BLaER1 treated with 17β-estradiol and CSF1 and Interleukin-3, amounts not matched to agents 10 nM and 100 nM (cell line): ENCODE measurements around the gene ZC3H13.

ENCODE experiments used
- H3K27ac ChIP-seq, 11 experiments: shearing (Covaris generic); formaldehyde crosslinking; 2 replicates each; pipeline ENCODE4 v1.8.1; 2022
- H3K27me3 ChIP-seq, 11 experiments: shearing (Covaris generic); formaldehyde crosslinking; 2 replicates each; pipeline ENCODE4 v1.8.1; 2022
- H3K36me3 ChIP-seq, 11 experiments: shearing (Covaris generic); formaldehyde crosslinking; 2 replicates each; pipeline ENCODE4 v1.8.1; 2022
- H3K4me1 ChIP-seq, 10 experiments: shearing (Covaris generic); formaldehyde crosslinking; 2 replicates each; pipeline ENCODE4 v1.8.1; 2022
- H3K4me2 ChIP-seq, 11 experiments: shearing (Covaris generic); formaldehyde crosslinking; 2 replicates each; pipeline ENCODE4 v1.8.1; 2022
- H3K4me3 ChIP-seq, 10 experiments: shearing (Covaris generic); formaldehyde crosslinking; 2 replicates each; pipeline ENCODE4 v1.8.1; 2022
- H3K9ac ChIP-seq, 11 experiments: shearing (Covaris generic); formaldehyde crosslinking; 2 replicates each; pipeline ENCODE4 v1.8.1; 2022
- H3K9me3 ChIP-seq, 11 experiments: shearing (Covaris generic); formaldehyde crosslinking; replicated peaks in 1 of 11; 2 replicates each; pipeline ENCODE4 v1.8.1; 2022
- H4K20me1 ChIP-seq, 11 experiments: shearing (Covaris generic); formaldehyde crosslinking; 2 replicates each; pipeline ENCODE4 v1.8.1; 2022
- Cebpa-rat ChIP-seq, 11 experiments: shearing (Covaris generic); IDR thresholded peaks; 2 replicates each; pipeline ENCODE4 v1.8.1; 2022

The ZC3H13 gene

GRCh38 chr13:45950386-45951000 lies 102.1 kb downstream of the ZC3H13 start:
- Histone ChIP-seq H3K4me1 (peaks cover 0 to 53% (median 4%) of the 10 kb centered on the region in 10 experiments; a peak in 10 of 20 replicates), H3K27me3 (no peaks in the 10 kb centered on the region), H4K20me1 (no peaks in the 10 kb centered on the region), H3K9me3 (no peaks in the 10 kb centered on the region), H3K36me3 (peaks cover 0 to 28% (median 16%) of the 10 kb centered on the region in 11 experiments; a peak in 19 of 22 replicates), H3K4me2 (peak overlapping the region in 5 of 11 experiments; percentile 20 to 91 (median 74); a peak in 10 of 22 replicates), H3K27ac (peak overlapping the region in 6 of 11 experiments; percentile 10 to 86 (median 68); a peak in 10 of 22 replicates), H3K9ac (peak overlapping the region in 4 of 11 experiments; percentile 39 to 71 (median 54); a peak in 5 of 22 replicates), H3K4me3 (no peak overlapping the region)
- TF ChIP-seq Cebpa-rat (IDR thresholded peaks at IDR 0.05) = no peak

GRCh38 chr13:45949161-45949560 lies 103.4 kb downstream of the ZC3H13 start:
- no peak overlapping the region for H3K4me3 ChIP-seq
- no peak overlapping the region for H3K9ac ChIP-seq
- no peak for TF ChIP-seq Cebpa-rat (IDR thresholded peaks at IDR 0.05)
- H4K20me1 ChIP-seq = no peaks in the 10 kb centered on the region
- H3K27me3 ChIP-seq = no peaks in the 10 kb centered on the region
- no peaks in the 10 kb centered on the region for H3K9me3 ChIP-seq
- H3K4me2 ChIP-seq = peak overlapping the region in 2 of 11 experiments; percentile 87 to 91; a peak in 4 of 22 replicates
- peak overlapping the region in 2 of 11 experiments; percentile 65 to 86; a peak in 3 of 22 replicates for H3K27ac ChIP-seq
- peaks cover 0 to 46% (median 4%) of the 10 kb centered on the region in 10 experiments; a peak in 10 of 20 replicates for H3K4me1 ChIP-seq
- peaks cover 0 to 14% (median 7%) of the 10 kb centered on the region in 11 experiments; a peak in 12 of 22 replicates for H3K36me3 ChIP-seq

GRCh38 chr13:45943965-45944364 lies 108.6 kb downstream of the ZC3H13 start:
- no peaks in the 10 kb centered on the region for H3K27me3 ChIP-seq
- TF ChIP-seq Cebpa-rat (IDR thresholded peaks at IDR 0.05) = no peak
- H3K9ac ChIP-seq = no peak overlapping the region
- no peaks in the 10 kb centered on the region for H3K36me3 ChIP-seq
- H3K27ac ChIP-seq = no peak overlapping the region
- 0 out of 22 replicates have a peak, but pooled peaks cover 0 to 3% (median 0%) of the 10 kb centered on the region in 11 experiments for H3K9me3 ChIP-seq
- H4K20me1 ChIP-seq = no peaks in the 10 kb centered on the region
- H3K4me2 ChIP-seq = no peak overlapping the region
- H3K4me3 ChIP-seq = no peak overlapping the region
- peaks cover 0 to 18% (median 0%) of the 10 kb centered on the region in 10 experiments; a peak in 4 of 20 replicates for H3K4me1 ChIP-seq

- H3K36me3 ChIP-seq = no peaks in the 10 kb centered on the region
- H3K4me3 ChIP-seq = no peak overlapping the region
- no peak overlapping the region for H3K9ac ChIP-seq
- no peak for TF ChIP-seq Cebpa-rat (IDR thresholded peaks at IDR 0.05)
- no peaks in the 10 kb centered on the region for H3K27me3 ChIP-seq
- peaks cover 0 to 12% (median 0%) of the 10 kb centered on the region in 10 experiments; a peak in 2 of 20 replicates for H3K4me1 ChIP-seq
- H4K20me1 ChIP-seq = no peaks in the 10 kb centered on the region
- no peak overlapping the region for H3K4me2 ChIP-seq
- H3K27ac ChIP-seq = no peak overlapping the region
- H3K9me3 ChIP-seq = 0 out of 22 replicates have a peak, but pooled peaks cover 0 to 3% (median 0%) of the 10 kb centered on the region in 11 experiments
These were observed 109.4 kb downstream of the ZC3H13 start for GRCh38 chr13:45943120-45943519.

- Histone ChIP-seq H3K9me3 (0 out of 22 replicates have a peak, but pooled peaks cover 0 to 3% (median 0%) of the 10 kb centered on the region in 11 experiments), H3K4me2 (no peak overlapping the region), H3K27ac (no peak overlapping the region), H3K36me3 (no peaks in the 10 kb centered on the region), H3K4me3 (no peak overlapping the region), H3K27me3 (no peaks in the 10 kb centered on the region), H3K4me1 (peaks cover 0 to 7% (median 0%) of the 10 kb centered on the region in 10 experiments; a peak in 2 of 20 replicates), H3K9ac (no peak overlapping the region), H4K20me1 (no peaks in the 10 kb centered on the region)
- no peak for TF ChIP-seq Cebpa-rat (IDR thresholded peaks at IDR 0.05)
These were observed 111.3 kb downstream of the ZC3H13 start for GRCh38 chr13:45941261-45941660.

- Histone ChIP-seq H3K4me2 (no peak overlapping the region), H3K36me3 (no peaks in the 10 kb centered on the region), H3K27ac (no peak overlapping the region), H3K4me3 (no peak overlapping the region), H3K27me3 (no peaks in the 10 kb centered on the region), H4K20me1 (no peaks in the 10 kb centered on the region), H3K9ac (no peak overlapping the region), H3K4me1 (peaks cover 0 to 7% (median 0%) of the 10 kb centered on the region in 10 experiments; a peak in 2 of 20 replicates), H3K9me3 (0 out of 22 replicates have a peak, but pooled peaks cover 0 to 3% (median 0%) of the 10 kb centered on the region in 11 experiments)
- TF ChIP-seq Cebpa-rat (IDR thresholded peaks at IDR 0.05) = no peak
These were observed 112.5 kb downstream of the ZC3H13 start for GRCh38 chr13:45940061-45940460.

GRCh38 chr13:45936621-45937020 lies 115.9 kb downstream of the ZC3H13 start:
- no peak overlapping the region for H3K27ac ChIP-seq
- H3K4me3 ChIP-seq = no peak overlapping the region
- peaks cover 0 to 24% (median 10%) of the 10 kb centered on the region in 10 experiments; a peak in 10 of 20 replicates for H3K4me1 ChIP-seq
- no peaks in the 10 kb centered on the region for H3K27me3 ChIP-seq
- TF ChIP-seq Cebpa-rat (IDR thresholded peaks at IDR 0.05) = no peak
- H3K9ac ChIP-seq = no peak overlapping the region
- H4K20me1 ChIP-seq = no peaks in the 10 kb centered on the region
- H3K9me3 ChIP-seq = 0 out of 22 replicates have a peak, but pooled peaks cover 0 to 3% (median 0%) of the 10 kb centered on the region in 11 experiments
- no peak overlapping the region for H3K4me2 ChIP-seq
- no peaks in the 10 kb centered on the region for H3K36me3 ChIP-seq

GRCh38 chr13:45934283-45934682 lies 118.3 kb downstream of the ZC3H13 start:
- Histone ChIP-seq H3K4me1 (peaks cover 0 to 24% (median 10%) of the 10 kb centered on the region in 10 experiments; a peak in 10 of 20 replicates), H3K4me2 (no peak overlapping the region), H3K4me3 (no peak overlapping the region), H4K20me1 (no peaks in the 10 kb centered on the region), H3K36me3 (no peaks in the 10 kb centered on the region), H3K9ac (no peak overlapping the region), H3K9me3 (no peaks in the 10 kb centered on the region), H3K27ac (no peak overlapping the region), H3K27me3 (no peaks in the 10 kb centered on the region)
- no peak for TF ChIP-seq Cebpa-rat (IDR thresholded peaks at IDR 0.05)

GRCh38 chr13:45933203-45933908 lies 119.2 kb downstream of the ZC3H13 start:
- Histone ChIP-seq H3K27ac (peak overlapping the region in 4 of 11 experiments; percentile 9 to 63 (median 44); a peak in 4 of 22 replicates), H3K27me3 (no peaks in the 10 kb centered on the region), H3K4me2 (peak overlapping the region in 5 of 11 experiments; percentile 49 to 63 (median 56); a peak in 8 of 22 replicates), H3K9ac (no peak overlapping the region), H4K20me1 (no peaks in the 10 kb centered on the region), H3K4me1 (peaks cover 0 to 24% (median 10%) of the 10 kb centered on the region in 10 experiments; a peak in 10 of 20 replicates), H3K36me3 (no peaks in the 10 kb centered on the region), H3K9me3 (no peaks in the 10 kb centered on the region), H3K4me3 (no peak overlapping the region)
- TF ChIP-seq Cebpa-rat (IDR thresholded peaks at IDR 0.05) = no peak
